Stimulated activated CD4-positive, alpha-beta T cell treated with anti-CD3 and anti-CD28 coated beads, Interleukin-1b, Interleukin-23, amount 100 ng/mL, for 4 hours (primary cell): ENCODE results near the gene NDOR1.
"Not testable (repeated sequence)": the region's sequence is repeated elsewhere in the genome, so short reads cannot be mapped to it uniquely, and the experiment has no call there.

Source experiments
- DNase-seq, 2 donors: peaks; one replicate each; pipeline ENCODE4 v3.0.0-alpha.2; 2020; ENCODE audit warnings: low read depth in 2 of 2

Gene NDOR1

DNA sequence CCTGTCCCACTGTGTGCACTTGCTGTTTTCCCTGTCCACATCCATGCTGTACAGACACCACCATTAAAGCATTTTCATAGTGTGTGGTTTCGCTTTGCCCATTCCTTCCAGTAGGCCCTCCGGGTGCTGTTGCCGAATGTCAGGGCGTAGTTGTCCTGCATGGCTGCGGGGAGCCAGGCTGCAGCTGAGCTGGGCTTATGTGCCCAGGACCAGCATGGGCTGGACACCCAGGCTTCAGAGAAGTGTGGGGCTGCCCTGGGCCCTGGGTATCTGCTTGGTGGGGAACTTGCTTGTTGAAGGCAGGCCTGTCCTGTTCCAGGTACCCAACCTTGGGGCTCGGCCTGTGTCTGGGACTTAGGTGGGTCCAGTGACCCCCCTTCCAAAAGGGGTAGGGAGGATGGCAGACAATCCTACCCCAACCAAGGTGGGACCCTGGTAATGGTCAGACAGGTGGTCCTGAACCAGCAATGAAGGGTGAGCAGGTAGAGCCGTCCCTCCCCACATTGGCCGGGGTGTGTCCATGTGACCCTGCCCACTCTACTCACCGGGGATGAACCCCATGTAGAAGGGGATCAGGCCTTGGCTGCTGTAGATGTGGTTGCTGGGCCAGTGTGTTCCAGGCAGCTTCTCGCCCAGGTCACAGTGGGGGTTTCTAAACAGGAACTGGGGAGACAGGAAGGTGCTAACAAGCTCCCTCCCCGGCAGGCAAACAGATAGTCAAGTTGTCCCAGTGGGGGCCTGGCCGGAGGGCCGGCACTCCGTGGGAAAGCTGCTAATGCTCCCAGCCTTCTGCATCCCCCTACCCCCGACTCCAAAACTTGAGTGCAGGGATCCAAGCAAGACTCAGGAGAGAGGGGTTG lies 38.4 kb downstream of the NDOR1 start:
- no peak for DNase-seq

DNA sequence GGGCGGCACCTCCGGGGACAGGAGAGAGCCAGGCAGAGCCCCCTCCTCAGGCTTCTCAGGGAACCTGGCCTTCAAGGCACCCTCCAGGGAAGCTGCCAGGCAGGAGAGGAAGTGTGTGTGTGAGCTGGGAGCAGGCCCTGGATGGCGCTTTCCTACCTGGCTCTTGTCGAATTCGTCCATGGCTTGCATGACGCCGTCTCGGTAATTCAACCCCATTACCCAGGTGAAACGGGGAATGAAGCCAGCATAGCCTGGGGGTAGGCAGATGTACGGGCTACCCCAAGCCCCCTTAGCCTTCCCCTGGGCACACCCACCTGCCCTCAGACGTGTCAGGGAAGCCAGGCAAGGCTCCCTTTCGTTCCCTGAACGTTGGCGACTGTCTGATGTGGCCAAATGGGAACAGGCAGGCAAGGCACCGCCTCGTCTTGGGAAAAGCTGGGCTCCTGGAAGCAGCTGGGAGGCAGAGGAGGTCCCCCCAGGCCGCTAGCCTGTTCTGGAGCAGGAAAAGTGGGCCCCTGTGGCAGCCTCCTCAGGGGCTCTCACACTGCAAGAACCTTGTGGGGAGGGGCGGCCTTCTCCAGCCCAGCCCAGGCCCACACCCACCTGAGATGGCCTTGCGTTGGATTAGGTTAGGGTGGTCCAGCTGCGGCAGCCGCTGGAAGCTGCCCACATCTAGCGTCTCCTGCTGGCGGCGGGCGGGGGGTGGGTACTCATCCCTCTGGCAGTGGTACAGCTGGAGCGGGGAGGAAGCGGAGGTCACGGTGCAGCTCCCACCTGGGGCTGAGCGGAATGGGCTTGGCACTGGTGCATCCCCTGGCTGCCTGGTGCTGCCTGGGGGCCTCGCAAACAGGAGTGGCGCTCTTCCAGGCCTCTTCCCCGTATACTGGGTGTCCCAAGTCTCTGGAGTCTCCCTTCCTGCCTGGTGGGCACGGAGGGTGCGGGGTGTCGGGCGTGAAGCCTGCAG lies 39.3 kb downstream of the NDOR1 start:
- DNase-seq: no peak

DNA sequence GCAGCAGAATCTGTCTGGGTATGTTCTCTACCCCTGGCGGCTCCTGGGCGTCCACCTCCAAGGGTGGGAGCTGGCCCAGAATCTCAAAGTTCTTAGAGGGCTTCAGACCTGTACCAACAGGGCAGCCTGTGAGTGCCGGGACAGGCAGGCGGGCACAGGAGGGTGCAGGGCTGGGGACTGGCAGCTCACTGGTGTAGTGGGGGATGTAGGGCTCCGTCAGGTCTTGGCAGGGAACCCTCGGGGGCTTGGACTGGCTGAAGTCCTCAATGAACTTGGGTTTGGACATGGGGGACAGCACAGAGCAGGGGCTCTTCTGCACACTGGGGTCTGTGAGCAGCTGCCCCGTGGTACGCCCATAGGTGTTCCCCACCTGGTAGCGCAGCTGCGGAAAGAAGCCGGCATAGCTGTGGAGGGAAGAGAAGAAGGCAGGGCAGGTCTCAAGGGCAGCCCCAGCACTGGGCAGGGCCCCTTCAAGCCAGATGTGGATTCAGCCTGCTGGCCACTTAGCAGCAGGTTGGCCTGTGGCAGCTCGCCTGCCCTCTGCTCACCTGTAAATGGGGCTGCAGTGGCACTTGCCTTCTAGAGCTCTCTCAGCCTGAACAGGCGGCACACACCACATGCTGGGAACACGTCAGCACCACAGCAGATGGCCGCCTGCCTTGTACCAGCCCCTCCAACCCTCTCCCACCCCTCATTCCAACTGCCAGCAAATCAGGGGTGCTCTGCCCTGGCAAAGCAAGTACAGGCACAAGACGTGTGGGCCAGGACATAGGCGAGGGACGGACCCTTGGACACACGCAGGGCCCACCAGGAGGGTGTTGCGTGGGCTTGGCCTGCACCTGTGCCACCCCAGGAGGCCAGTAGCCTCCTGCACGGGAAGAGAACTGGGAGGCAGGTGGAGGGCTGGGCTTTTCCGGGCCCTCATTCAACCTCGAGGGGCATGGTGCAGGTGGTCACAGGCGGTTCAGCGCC lies 40.2 kb downstream of the NDOR1 start:
- DNase-seq: no peak

DNA sequence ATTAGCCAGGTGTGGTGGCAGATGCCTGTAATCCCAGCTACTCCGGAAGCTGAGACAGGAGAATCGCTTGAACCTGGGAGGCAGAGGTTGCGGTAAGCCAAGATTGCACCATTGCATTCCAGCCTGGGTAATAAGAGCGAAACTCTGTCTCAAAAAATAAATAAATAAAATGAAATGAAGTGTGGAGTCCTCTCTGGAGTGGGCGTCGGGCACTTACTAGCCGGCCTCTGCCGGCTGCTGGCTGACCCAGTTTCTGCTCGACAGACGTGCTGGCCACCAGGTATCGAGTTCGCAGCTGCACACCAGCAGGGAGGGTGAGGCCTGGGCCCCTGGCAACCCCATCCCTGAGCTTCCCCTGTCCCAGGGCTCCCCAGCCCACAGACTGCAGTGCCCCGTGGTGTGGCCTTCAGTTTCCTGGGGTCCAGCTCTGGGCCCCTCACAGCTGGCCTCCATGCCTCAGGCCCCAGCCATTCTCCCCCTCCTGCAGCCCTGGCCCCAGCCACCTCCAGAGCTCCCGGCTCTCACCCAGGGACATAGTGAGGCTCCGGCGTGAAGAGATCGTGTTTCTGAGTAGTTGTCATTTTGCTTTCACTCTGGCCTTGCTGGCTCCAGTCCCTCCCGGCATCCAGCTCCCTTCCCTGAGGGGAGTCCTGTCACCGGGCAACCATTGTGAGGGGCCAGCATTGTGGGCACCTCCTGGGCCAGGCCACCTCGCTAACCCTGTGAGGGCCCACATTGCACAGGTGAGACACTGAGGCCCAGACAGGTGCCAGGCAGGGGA lies 41.8 kb downstream of the NDOR1 start:
- DNase-seq: no peak

DNA sequence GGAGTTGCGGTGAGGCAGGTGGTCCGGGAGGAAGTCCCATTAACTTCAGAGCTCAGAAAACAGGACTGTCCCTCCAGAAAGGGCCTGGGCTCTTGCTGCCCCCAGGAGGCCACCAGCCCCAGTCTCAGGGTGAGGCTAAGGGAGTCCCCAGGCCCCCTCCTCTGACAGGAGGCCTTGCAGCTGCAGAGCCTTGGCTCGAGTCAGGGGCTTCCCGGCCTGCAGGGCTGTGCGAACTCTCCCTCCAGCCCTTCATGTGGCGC lies 42.3 kb downstream of the NDOR1 start:
- no peak for DNase-seq

DNA sequence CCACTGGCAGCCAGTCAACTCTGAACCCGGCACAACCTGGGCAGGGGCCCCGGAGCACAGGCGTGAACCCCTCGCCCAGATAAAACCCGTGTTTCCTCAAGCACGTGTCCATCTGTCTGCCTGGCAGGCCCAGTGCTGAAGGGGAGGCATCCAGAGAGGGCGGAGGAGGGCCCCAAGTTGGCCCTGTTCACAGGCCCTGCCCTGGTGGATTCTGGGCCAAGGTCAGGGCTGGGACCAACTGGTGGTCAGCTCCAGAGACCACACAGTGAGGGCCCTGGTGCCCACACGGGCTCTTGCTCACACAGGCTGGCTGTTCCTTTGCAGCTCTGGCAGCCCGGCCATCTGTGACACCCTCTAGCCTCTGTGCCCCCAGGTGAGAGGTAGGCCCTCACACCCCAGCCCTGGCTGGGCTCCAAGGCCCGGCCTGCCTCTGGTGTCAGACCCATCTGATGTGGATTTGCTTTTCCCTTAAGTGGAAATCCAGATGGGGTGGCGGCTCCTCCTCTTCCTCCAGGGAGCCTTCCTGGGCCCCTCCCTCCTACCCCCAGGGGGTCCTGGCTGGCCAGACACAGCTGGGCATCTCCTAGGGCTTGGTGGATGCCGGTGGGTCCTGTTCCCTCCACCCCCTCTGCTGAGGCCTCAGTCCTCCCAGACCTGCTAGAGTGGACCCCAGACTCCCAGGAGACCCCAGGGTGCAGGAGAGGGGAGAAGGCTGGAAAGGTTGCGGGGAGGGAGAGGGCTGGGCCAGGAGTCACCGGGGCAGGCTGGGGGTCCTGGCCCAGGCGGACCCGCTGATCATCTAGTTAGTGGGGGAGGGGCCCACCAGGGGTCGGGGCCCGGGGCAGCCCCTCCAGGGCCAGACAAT lies 45.1 kb downstream of the NDOR1 start:
- DNase-seq: no peak

DNA sequence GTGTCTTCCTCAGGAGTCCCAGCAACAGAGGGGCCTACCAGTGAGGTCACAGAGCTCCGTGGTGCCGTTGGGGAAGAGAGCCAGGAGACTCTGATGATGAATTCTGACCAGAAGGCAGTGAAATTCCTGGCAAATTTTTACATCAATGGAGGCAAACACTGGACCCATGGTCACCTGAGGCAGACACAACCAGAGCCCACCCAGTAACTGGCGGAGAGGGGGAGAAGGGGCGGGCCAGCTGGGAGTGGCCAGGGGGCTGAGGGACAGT lies 45.6 kb downstream of the NDOR1 start, which contains the start of gene STPG3:
Gene STPG3 (plus strand): TSS at position 93 of the 268 bp plus-strand sequence. CDS start 1 bp downstream, at position 94.
- DNase-seq: no peak

DNA sequence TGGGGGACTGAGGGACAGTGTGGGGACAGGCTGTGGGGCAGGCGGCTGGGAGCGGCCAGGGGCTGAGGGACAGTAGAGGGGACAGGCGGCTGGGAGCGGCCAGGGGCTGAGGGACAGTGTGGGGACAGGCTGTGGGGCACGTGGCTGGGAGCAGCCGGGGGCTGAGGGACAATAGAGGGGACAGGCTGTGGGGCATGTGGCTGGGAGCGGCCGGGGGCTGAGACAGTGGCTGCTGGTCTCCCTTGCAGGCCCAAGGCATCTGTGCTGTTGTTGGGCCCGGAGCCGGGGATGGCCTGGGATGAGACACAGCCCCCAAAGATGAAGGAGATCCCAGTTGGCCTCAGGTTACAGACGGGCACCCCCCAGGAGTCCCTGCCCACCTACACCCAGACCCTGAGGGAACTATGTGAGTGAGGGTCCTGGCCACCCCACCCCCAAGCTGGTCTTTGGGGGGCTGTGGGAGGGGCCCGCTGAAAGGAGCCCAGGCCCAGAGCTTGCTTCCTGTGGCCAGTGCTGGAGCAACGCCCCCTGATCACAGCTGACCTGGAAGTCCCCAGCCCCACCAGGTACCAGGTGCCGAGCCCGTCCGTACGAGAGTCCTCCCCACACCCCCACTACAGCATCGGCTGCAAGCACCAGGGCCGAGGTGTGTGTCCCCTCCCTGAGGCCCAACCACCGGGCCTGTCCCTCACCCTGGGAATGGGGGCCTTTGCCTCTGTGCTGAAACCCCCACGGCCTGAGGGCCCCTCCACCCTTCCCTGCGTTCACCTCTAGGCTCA lies 46.2 kb downstream of the NDOR1 start:
- DNase-seq: no peak

DNA sequence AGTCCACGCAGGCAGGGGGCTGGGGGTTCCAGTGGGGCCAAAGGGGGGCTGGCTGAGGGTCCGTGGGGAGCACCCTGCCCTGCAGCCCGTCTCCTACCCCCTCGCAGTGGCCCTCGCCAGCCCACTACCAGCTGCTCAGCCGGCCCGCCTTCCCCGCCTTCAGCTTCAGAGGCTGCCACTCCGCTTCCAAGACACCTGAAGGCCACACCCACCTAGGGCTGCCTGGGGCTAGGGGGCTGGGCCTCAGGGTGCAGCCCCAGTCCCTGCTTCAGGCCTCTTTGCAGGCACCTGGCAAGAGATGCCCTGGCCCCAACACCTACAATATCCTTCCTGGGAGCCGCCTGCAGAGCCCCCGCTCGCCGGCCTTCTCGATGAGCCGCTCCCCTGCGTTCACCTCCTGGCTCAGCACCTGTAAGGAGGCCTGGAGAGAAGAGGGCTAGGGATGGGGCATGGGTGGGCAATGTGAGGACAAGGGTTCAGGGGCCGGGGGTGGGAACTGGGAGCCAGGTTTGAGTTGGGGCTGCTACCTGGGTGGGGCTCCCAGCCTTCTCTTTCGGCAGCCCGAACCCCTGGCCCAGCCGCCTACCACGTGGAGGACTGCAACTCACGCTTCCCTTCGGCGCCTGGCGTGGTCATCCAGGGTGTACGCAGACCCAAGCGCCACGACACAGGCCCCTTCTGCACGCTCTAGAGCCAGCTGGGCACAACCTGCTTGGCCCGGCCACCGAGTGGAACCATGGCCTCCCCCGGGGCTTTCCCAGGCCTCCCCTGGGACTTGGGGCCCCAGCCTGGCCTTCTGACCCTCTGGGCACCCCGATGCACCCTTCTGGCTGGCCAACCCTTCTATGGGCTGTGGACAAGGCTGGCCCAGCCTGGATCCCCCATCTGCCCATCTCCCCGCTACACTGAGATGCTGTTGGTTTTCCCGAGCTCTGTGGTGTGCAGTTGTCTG lies 47.3 kb downstream of the NDOR1 start:
- no peak for DNase-seq

DNA sequence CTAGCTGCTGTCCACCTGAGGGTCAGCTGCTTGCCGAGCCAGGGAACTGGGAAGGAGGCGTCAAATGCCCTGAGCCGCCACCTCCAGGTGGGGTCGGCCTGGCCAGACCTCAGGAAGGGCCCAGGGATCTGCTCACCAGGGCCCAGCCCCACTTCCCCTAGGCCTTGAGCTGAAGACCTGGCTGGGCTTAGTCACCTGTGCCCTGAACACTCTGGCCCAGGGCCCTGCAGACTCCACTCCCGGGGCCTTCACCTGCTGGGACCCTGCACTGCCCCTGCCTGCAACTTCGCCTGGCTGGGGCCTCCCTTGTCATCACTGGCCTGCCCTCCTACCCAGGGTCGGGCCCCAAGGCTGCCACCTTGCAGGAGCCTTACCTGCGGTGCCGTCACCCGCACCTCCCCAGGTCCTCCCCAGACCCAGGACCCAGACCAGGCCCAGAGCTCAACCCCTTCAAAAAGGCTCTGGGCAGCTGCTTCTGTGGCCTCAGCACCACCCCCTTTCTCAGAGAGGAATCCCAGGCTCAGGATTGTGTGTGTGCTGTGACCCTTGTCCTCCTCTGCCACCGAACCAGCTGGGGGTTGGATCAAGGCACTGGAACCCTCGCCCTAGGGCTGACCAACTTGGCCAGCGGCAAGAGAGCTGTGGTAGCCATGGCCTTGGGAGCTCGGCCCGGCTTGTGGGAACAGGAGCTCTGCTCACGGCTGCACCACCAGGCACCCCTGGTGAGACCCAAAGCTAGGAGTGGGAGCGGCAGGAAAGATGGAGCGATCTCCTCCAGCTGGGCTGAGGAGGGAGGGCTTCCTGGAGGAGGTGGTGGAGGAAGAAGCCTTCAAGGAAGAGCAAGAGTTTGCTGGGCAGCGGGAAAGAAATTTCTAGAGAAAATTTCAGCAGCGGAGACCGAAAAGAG lies 48.5 kb downstream of the NDOR1 start:
- no peak for DNase-seq

DNA sequence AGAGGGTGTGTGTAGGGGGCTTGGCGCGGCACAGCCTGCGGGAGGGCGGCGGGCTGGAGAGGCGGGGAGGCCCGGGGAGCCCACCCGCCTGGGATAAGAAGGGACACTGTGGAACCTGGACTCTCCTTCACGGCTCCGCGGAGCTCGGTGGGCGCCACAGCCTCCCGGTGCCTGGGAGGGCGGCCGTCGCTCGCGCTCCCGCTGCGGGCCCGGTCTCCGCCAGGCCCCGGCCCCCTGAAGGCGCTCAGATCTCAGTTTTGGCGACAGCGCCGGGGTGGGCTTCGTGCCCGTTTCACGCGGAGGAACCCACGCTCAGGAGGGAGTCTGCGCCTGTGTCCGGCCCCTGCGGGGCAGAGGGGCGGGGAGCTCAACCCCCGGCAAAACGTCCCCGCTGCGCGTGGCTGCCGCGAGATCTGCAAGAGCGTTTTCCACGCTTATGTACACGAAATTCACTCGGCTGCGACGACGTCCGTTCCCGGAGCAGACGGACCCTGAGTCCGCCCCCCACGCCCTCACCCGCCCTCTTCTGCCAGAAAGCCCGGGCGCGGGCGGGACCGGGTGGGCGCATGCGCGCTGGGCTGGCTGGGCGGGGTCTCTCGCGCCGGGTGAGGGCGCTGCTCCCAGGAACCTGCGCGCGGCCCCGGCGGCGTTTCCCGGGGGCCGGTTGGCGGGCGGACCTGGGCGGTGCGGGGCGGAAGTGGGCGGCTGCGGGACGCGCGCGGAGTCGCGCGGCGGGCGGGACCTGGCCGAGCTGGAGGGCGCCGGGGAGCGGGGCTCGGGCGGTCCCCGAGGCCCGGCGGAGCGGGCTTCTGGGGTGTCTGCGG lies 49.3 kb downstream of the NDOR1 start, which contains the start of gene NELFB:
Gene NELFB (plus strand): TSS at position 704 of the 824 bp plus-strand sequence.
- peak; percentile 98 to 99 for DNase-seq

DNA sequence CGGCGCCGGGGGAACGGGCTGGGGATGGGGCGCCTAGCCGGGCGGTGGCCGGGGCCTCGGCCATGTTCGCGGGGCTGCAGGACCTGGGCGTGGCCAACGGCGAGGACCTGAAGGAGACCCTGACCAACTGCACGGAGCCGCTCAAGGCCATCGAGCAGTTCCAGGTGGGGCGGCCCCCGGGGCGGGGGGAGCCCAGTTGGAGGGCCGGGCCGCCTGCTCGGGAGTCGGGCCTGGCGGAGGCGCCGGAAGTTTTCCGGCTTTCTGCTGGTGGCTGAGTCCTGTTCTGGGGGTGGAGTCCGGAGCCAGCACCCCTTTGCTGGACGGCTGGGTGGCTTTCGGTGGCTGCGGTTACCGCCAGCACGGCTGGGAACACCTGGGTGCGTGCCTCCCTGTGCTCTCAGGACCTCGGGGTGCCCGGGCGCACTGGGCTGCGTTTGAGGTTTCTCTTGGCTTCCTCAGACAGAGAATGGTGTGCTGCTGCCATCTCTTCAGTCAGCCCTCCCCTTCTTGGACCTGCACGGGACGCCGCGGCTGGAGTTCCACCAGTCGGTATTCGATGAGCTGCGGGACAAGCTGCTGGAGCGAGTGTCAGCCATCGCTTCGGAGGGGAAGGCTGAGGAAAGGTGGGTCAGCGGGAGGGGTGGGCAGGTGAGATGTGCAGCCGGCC lies 50.1 kb downstream of the NDOR1 start:
- DNase-seq: no peak

DNA sequence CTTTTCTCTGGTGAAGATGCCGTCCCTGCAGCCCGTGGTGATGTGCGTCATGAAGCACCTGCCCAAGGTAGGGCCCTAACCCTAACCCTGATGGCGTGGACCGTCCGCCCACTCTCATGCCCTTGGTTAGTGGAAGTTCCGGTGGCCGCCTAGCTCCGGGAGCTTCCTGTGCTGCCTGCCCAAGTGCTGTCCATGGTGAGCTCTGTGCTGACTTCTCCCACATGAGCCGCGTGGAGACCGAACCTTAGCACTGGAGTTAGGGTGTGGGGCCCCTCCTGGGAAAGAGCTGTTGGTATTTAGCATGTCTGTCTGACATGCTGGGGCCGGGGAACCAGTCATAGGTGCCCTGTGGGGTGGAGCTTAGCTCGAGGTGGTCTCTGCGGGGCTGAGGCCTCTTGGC lies 50.9 kb downstream of the NDOR1 start:
- DNase-seq: no peak

DNA sequence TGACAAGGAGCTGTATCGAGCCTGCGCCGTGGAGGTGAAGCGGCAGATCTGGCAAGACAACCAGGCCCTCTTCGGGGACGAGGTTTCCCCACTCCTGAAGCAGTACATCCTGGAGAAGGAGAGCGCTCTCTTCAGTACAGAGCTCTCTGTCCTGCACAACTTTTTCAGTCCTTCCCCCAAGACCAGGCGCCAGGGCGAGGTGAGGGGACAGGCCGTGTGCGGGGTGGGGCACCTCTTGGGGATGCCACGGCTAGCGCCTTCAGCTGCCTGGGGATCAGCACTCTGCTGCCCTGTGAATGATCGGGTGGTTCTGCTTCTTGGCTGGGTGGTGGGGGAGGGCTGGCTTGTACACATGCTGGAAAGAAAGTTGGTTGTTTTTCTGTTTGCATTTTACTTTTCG lies 51.4 kb downstream of the NDOR1 start:
- no peak for DNase-seq

DNA sequence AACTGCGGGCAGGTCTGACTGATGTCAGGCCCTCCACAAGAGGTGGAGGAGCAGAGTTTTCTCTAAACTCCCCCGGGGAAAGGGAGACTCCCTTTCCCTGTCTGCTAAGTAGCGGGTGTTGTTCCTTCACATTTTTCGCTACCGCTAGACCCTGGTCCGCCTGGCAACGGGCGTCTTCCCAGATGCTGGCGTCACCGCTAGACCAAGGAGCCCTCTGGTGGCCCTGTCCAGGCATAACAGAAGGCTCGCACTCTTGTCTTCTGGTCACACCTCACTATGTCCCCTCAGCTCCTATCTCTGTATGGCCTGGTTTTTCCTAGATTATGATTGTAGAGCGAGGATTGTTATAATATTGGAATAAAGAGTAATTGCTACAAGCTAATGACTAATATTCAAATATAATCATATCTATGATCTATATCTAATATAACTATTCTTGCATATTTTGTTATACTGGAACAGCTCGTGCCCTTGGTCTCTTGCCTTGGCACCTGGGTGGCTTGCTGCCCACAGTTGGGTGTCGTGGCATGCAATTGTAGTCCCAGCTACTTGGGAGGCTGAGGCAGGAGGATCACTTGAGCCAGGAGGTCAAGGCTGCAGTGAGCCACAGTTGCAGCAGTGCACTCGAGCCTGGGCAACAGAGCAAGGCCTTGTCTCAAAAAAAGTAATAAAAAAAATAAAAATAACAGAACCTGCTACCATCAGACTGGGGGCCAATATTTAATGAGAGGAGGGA lies 56.8 kb downstream of the NDOR1 start:
- not testable (repeated sequence) for DNase-seq
